NCI-H460 (cell line): ENCODE data around the gene GPR153. TPM values are rescaled to one million over a fixed set of nuclear protein-coding genes. Genes with fewer than 3 reads are reported as not detected.

Experiments
- DNase-seq: peaks from one replicate; pipeline ENCODE4 v3.0.0-alpha.2; 2016; ENCODE audit warnings: low read depth; ENCODE audit errors: extremely low read depth
- total RNA-seq: library from RNA; depleted of rRNA; stranded (reverse); fragments of >200 nt; shearing (Covaris generic); gene quantifications from 2 replicates; pipeline ENCODE4 v1.2.3, GENCODE V29; 2014

Gene GPR153
- total RNA-seq, 1 experiment from 2014 or later = 0.62 TPM

GRCh38 chr1:6251233-6251632 lies 9.7 kb downstream of the GPR153 start:
- DNase-seq = no peak

- DNase-seq = no peak
Measured at GRCh38 chr1:6249739-6250689, 10.9 kb downstream of the GPR153 start.

- DNase-seq = no peak
Measured at GRCh38 chr1:6248932-6249738, 11.8 kb downstream of the GPR153 start.

- DNase-seq = no peak
Measured at GRCh38 chr1:6248161-6248776, 12.6 kb downstream of the GPR153 start.

DNA sequence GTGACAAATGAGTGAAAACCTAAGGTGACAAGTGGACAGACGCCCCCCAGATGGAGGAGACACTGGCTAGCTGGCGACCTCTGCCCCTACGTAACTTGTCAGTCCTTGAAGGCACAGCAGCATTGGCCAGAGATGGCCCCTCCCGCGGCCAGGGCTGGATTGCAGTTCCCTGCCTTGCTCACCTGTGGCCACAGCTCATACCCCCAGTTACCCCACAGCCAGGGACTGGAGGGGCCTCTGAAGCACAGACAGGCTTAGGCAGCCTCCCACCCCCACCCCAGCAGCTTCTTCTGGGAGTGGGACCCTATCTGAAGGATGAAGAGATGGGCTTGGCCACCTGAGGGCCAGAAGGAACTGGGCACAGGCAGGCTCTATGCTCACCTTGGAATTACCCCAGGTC lies 13.2 kb downstream of the GPR153 start:
- DNase-seq = no peak

DNA sequence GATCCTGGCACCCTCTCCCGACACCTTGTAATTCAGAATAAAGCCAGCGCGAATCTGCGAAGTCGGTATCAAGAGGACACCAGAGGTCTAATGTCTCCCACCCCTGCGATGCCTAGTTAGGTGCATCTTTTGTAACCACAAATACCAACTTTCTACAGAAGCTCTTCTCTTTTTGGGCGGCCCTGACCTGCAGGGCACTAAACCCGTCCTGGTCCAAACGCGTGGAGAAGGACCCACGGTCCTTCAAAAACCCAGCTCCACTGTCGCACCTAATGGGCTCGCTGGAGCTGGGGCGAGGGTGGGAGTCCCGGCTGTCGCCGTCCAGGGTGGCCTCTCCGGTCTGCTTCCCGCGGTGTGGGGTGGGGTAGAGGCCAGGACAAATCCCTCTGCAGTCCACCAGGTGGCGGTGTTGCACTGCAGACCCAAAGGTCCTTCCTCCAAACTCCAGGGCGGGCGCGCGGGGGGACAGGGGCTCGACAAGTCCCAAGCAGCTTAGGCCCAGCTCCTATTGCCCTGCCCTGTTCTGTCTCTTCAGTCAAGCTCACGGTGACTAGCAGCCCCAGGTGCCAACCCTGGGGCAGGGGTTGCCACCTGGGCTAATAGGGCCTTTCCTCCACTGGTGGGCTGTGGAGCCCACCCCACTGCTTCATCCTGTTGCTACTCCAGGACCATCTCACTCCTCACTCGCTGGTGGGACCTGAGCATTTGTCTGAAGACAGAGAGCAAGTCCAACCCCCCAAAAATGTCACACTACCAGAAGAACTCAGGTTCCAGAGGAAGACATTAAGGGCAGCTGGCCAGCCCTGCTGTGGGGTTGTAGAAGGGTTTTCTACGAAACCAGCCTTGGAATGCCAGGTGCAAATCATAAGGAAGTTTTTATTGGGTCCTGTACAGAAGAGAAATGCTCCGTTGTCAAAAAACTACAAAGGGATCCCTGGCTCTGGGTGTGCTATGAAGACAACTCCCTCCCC lies 14.1 kb downstream of the GPR153 start:
- DNase-seq = peak; percentile 43

GRCh38 chr1:6245869-6246496 lies 14.9 kb downstream of the GPR153 start:
- DNase-seq = no peak

GRCh38 chr1:6245086-6245868 lies 15.6 kb downstream of the GPR153 start:
- DNase-seq = peak; percentile 67

GRCh38 chr1:6244401-6245049 lies 16.4 kb downstream of the GPR153 start:
- DNase-seq = no peak

GRCh38 chr1:6243993-6244392 lies 16.9 kb downstream of the GPR153 start, which contains the start of gene HES3:
Gene HES3 (plus strand): TSS chr1:6244179. CDS start chr1:6244366, 187 bp downstream.
- DNase-seq = no peak

GRCh38 chr1:6243053-6243834 lies 17.7 kb downstream of the GPR153 start:
- DNase-seq = no peak

DNA sequence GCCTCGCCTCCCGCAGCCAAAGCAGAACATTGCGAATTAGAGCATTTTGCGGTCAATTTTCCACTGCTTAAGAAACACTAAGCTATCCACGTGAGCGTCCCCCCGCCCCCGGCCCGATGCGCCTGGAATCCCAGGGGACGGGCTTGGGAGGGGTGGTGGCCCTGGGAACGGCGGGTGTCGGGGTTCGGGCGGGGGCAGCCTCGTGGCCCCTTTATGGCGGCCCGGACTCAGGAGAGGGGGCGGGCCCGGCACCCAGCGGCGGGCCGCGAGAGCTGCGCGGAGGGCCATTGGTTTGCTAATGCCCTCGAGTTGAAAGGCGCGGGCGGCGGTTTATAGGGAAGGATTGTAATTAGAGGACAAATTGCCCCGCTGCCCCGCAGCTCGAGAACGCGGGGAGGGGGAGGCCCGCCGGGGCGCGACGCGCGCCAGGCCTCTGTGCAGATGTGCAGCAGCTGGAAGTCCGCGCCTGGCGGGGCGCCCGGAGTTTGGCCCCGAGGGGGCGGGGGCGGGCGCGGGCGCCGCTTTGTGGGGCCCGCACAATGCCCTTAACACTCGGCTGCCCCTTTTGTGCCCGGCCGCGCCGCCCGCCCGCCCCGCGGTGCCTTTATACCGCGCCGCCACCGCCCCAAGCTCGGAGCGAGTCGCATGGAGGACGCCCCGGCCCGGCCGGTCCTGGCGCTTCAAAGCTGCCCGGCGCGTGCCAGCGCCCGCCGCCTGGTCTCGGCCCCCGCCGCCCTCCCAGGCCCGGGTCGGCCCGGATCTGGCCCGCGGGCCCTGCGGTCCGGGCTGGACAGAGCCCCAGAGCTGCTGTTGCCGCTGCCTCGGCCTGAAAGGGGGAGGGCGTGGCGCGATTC lies 18.8 kb downstream of the GPR153 start:
- no peak for DNase-seq

DNA sequence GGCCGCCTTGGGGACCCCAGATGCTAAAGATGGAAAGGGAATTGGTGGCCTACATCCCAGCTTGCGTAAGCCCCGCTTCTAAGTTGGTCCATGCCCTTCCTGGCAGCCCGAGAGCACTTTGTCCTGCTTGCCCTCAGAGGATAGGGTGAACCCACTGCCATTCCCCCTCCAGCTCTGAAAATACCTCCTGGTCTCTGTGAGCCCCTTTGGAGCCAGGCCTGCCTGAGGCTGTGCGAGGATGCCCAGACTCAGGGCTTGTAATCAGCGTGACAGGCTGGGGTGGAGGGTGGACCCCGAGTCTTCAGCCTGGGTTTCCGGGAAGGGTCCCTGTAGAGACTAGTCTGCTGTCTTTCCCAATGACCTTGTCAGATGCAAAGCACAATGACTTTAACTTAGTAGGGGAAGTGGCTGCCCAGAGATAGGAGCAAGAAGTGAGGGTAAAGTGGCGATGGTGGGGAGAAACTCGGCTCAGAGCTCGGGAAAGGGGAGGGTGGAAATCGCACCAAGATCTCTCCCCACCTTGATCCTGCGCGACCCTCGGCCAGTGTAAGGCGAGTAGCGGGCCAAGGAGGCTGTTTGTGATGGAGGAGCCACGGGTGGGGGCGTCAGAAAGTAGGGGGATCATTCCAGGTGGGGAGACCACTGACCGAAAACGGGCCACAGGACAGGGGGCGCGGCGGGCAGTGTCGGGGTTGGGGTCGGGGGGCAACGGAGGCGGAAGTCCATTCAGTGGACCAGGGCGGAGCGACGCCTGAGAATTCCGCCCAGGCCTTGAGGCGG lies 19.6 kb downstream of the GPR153 start:
- DNase-seq = no peak

- no peak for DNase-seq
Measured at GRCh38 chr1:6239950-6240768, 20.7 kb downstream of the GPR153 start.
